ENCODE results near the gene DSCAML1. TPM values are rescaled to one million over a fixed set of nuclear protein-coding genes. Genes with fewer than 3 reads are reported as not detected.

Gene DSCAML1
- total and polyA plus RNA-seq, 5 donors from 2014 or later: 0.08 to 1.6 (median 0.30) TPM; not detected in 1

GRCh38 chr11:117805045-117805444 lies 8.0 kb upstream of the DSCAML1 start:
- Mint-ChIP-seq H3K27me3 (peaks cover 13% of the 10 kb centered on the region), H3K27ac (no peak overlapping the region), H3K9me3 (no peaks in the 10 kb centered on the region), H3K4me3 (no peak overlapping the region), H3K36me3 (no peaks in the 10 kb centered on the region), H3K4me1 (peaks cover 5 to 17% (median 6%) of the 10 kb centered on the region in 4 donors)
- H3K27ac ChIP-seq (ENCODE audit: insufficient read depth, low read length, poor library complexity, severe bottlenecking): no peak overlapping the region
- H3K4me1 ChIP-seq (ENCODE audit: control insufficient read depth, insufficient read depth, low read length, poor library complexity, severe bottlenecking): peaks cover 8% of the 10 kb centered on the region
- DNase-seq: no peak
- H3K27me3 ChIP-seq (ENCODE audit: control insufficient read depth, insufficient read depth, low read length): no peaks in the 10 kb centered on the region
- H3K36me3 ChIP-seq (ENCODE audit: control insufficient read depth, insufficient read depth, low read length): no peaks in the 10 kb centered on the region
- no peaks in the 10 kb centered on the region for H3K9me3 ChIP-seq (ENCODE audit: control insufficient read depth in 2 of 2, low read length in 2 of 2)
- no peak overlapping the region for H3K4me3 ChIP-seq (ENCODE audit: low read depth, low read length)
- ATAC-seq (ENCODE audit: low read depth in 2 of 2): no peak

- DNase-seq (no peak), ATAC-seq (ENCODE audit: low read depth in 2 of 2) (no peak)
- Mint-ChIP-seq H3K4me1 (peaks cover 0 to 6% (median 2%) of the 10 kb centered on the region in 4 donors), H3K9me3 (no peaks in the 10 kb centered on the region), H3K36me3 (no peaks in the 10 kb centered on the region), H3K27ac (no peak overlapping the region), H3K27me3 (peaks cover 25% of the 10 kb centered on the region), H3K4me3 (no peak overlapping the region)
- H3K4me3 ChIP-seq (ENCODE audit: low read depth, low read length): no peak overlapping the region
- no peaks in the 10 kb centered on the region for H3K9me3 ChIP-seq (ENCODE audit: control insufficient read depth in 2 of 2, low read length in 2 of 2)
- H3K27ac ChIP-seq (ENCODE audit: insufficient read depth, low read length, poor library complexity, severe bottlenecking): no peak overlapping the region
- H3K4me1 ChIP-seq (ENCODE audit: control insufficient read depth, insufficient read depth, low read length, poor library complexity, severe bottlenecking): no peaks in the 10 kb centered on the region
- no peaks in the 10 kb centered on the region for H3K36me3 ChIP-seq (ENCODE audit: control insufficient read depth, insufficient read depth, low read length)
- H3K27me3 ChIP-seq (ENCODE audit: control insufficient read depth, insufficient read depth, low read length): peaks cover 2% of the 10 kb centered on the region
Measured at GRCh38 chr11:117803896-117804295, 6.9 kb upstream of the DSCAML1 start.

- Histone ChIP-seq H3K9me3 (ENCODE audit: control insufficient read depth in 2 of 2, low read length in 2 of 2) (no peaks in the 10 kb centered on the region), H3K27me3 (ENCODE audit: control insufficient read depth, insufficient read depth, low read length) (peaks cover 8% of the 10 kb centered on the region), H3K27ac (ENCODE audit: insufficient read depth, low read length, poor library complexity, severe bottlenecking) (no peak overlapping the region), H3K4me3 (ENCODE audit: low read depth, low read length) (no peak overlapping the region), H3K4me1 (ENCODE audit: control insufficient read depth, insufficient read depth, low read length, poor library complexity, severe bottlenecking) (peaks cover 22% of the 10 kb centered on the region), H3K36me3 (ENCODE audit: control insufficient read depth, insufficient read depth, low read length) (no peaks in the 10 kb centered on the region)
- Mint-ChIP-seq H3K4me3 (no peak overlapping the region), H3K4me1 (peaks cover 0 to 19% (median 4%) of the 10 kb centered on the region in 4 donors), H3K27me3 (peaks cover 50% of the 10 kb centered on the region), H3K9me3 (peaks cover 0 to 4% (median 0%) of the 10 kb centered on the region in 7 donors), H3K27ac (no peak overlapping the region), H3K36me3 (no peaks in the 10 kb centered on the region)
- DNase-seq (no peak), ATAC-seq (ENCODE audit: low read depth in 2 of 2) (no peak)
Measured at GRCh38 chr11:117799634-117800033, 2.6 kb upstream of the DSCAML1 start.

GRCh38 chr11:117796456-117796871 lies 552 bp downstream of the DSCAML1 start:
- Mint-ChIP-seq H3K4me1 (peaks cover 0 to 19% (median 4%) of the 10 kb centered on the region in 4 donors), H3K36me3 (no peaks in the 10 kb centered on the region), H3K27me3 (peaks cover 72% of the 10 kb centered on the region), H3K4me3 (peak overlapping the region in 1 of 4 donors; percentile 72), H3K27ac (no peak overlapping the region), H3K9me3 (peaks cover 0 to 4% (median 0%) of the 10 kb centered on the region in 7 donors)
- peaks cover 22% of the 10 kb centered on the region for H3K4me1 ChIP-seq (ENCODE audit: control insufficient read depth, insufficient read depth, low read length, poor library complexity, severe bottlenecking)
- ATAC-seq (ENCODE audit: low read depth in 2 of 2): no peak
- no peaks in the 10 kb centered on the region for H3K36me3 ChIP-seq (ENCODE audit: control insufficient read depth, insufficient read depth, low read length)
- H3K27ac ChIP-seq (ENCODE audit: insufficient read depth, low read length, poor library complexity, severe bottlenecking): no peak overlapping the region
- peaks cover 21% of the 10 kb centered on the region for H3K27me3 ChIP-seq (ENCODE audit: control insufficient read depth, insufficient read depth, low read length)
- H3K4me3 ChIP-seq (ENCODE audit: low read depth, low read length): no peak overlapping the region
- no peak for DNase-seq
- no peaks in the 10 kb centered on the region for H3K9me3 ChIP-seq (ENCODE audit: control insufficient read depth in 2 of 2, low read length in 2 of 2)

GRCh38 chr11:117795638-117796455 lies 1.2 kb downstream of the DSCAML1 start:
- DNase-seq: no peak
- Histone ChIP-seq H3K27me3 (ENCODE audit: control insufficient read depth, insufficient read depth, low read length) (peaks cover 21% of the 10 kb centered on the region), H3K36me3 (ENCODE audit: control insufficient read depth, insufficient read depth, low read length) (no peaks in the 10 kb centered on the region), H3K4me3 (ENCODE audit: low read depth, low read length) (no peak overlapping the region), H3K27ac (ENCODE audit: insufficient read depth, low read length, poor library complexity, severe bottlenecking) (no peak overlapping the region), H3K9me3 (ENCODE audit: control insufficient read depth in 2 of 2, low read length in 2 of 2) (no peaks in the 10 kb centered on the region), H3K4me1 (ENCODE audit: control insufficient read depth, insufficient read depth, low read length, poor library complexity, severe bottlenecking) (peaks cover 22% of the 10 kb centered on the region)
- H3K4me1 Mint-ChIP-seq: peaks cover 0 to 19% (median 4%) of the 10 kb centered on the region in 4 donors
- peaks cover 0 to 4% (median 0%) of the 10 kb centered on the region in 7 donors for H3K9me3 Mint-ChIP-seq
- ATAC-seq (ENCODE audit: low read depth in 2 of 2): no peak
- H3K27ac Mint-ChIP-seq: no peak overlapping the region
- peaks cover 75% of the 10 kb centered on the region for H3K27me3 Mint-ChIP-seq
- H3K4me3 Mint-ChIP-seq: peak overlapping the region in 3 of 4 donors; percentile 38 to 72 (median 45)
- H3K36me3 Mint-ChIP-seq: no peaks in the 10 kb centered on the region

GRCh38 chr11:117794772-117795629 lies 2.0 kb downstream of the DSCAML1 start:
- H3K27ac ChIP-seq (ENCODE audit: insufficient read depth, low read length, poor library complexity, severe bottlenecking): no peak overlapping the region
- no peaks in the 10 kb centered on the region for H3K36me3 Mint-ChIP-seq
- H3K4me3 ChIP-seq (ENCODE audit: low read depth, low read length): no peak overlapping the region
- peaks cover 0 to 4% (median 0%) of the 10 kb centered on the region in 7 donors for H3K9me3 Mint-ChIP-seq
- H3K4me3 Mint-ChIP-seq: peak overlapping the region in 2 of 4 donors; percentile 45 to 72
- H3K9me3 ChIP-seq (ENCODE audit: control insufficient read depth in 2 of 2, low read length in 2 of 2): no peaks in the 10 kb centered on the region
- no peaks in the 10 kb centered on the region for H3K36me3 ChIP-seq (ENCODE audit: control insufficient read depth, insufficient read depth, low read length)
- peaks cover 0 to 19% (median 4%) of the 10 kb centered on the region in 4 donors for H3K4me1 Mint-ChIP-seq
- no peak overlapping the region for H3K27ac Mint-ChIP-seq
- no peak for ATAC-seq (ENCODE audit: low read depth in 2 of 2)
- DNase-seq: no peak
- peaks cover 24% of the 10 kb centered on the region for H3K27me3 ChIP-seq (ENCODE audit: control insufficient read depth, insufficient read depth, low read length)
- H3K27me3 Mint-ChIP-seq: peaks cover 67% of the 10 kb centered on the region
- H3K4me1 ChIP-seq (ENCODE audit: control insufficient read depth, insufficient read depth, low read length, poor library complexity, severe bottlenecking): peaks cover 22% of the 10 kb centered on the region

- Histone ChIP-seq H3K36me3 (ENCODE audit: control insufficient read depth, insufficient read depth, low read length) (no peaks in the 10 kb centered on the region), H3K4me3 (ENCODE audit: low read depth, low read length) (no peak overlapping the region), H3K27ac (ENCODE audit: insufficient read depth, low read length, poor library complexity, severe bottlenecking) (no peak overlapping the region), H3K9me3 (ENCODE audit: control insufficient read depth in 2 of 2, low read length in 2 of 2) (no peaks in the 10 kb centered on the region), H3K27me3 (ENCODE audit: control insufficient read depth, insufficient read depth, low read length) (peaks cover 22% of the 10 kb centered on the region), H3K4me1 (ENCODE audit: control insufficient read depth, insufficient read depth, low read length, poor library complexity, severe bottlenecking) (peaks cover 22% of the 10 kb centered on the region)
- H3K4me1 Mint-ChIP-seq: peaks cover 0 to 19% (median 4%) of the 10 kb centered on the region in 4 donors
- H3K9me3 Mint-ChIP-seq: peaks cover 0 to 4% (median 0%) of the 10 kb centered on the region in 7 donors
- H3K36me3 Mint-ChIP-seq: no peaks in the 10 kb centered on the region
- no peak for ATAC-seq (ENCODE audit: low read depth in 2 of 2)
- H3K4me3 Mint-ChIP-seq: no peak overlapping the region
- peaks cover 58% of the 10 kb centered on the region for H3K27me3 Mint-ChIP-seq
- no peak overlapping the region for H3K27ac Mint-ChIP-seq
- no peak for DNase-seq
Measured at GRCh38 chr11:117794135-117794534, 2.9 kb downstream of the DSCAML1 start.
